ENCODE results near the gene DOHH. TPM values are rescaled to one million over a fixed set of nuclear protein-coding genes. Genes with fewer than 3 reads are reported as not detected.

The DOHH gene
- total and polyA plus RNA-seq, 2 experiments from 2014 or later = 15.0 to 20.4 TPM

DNA sequence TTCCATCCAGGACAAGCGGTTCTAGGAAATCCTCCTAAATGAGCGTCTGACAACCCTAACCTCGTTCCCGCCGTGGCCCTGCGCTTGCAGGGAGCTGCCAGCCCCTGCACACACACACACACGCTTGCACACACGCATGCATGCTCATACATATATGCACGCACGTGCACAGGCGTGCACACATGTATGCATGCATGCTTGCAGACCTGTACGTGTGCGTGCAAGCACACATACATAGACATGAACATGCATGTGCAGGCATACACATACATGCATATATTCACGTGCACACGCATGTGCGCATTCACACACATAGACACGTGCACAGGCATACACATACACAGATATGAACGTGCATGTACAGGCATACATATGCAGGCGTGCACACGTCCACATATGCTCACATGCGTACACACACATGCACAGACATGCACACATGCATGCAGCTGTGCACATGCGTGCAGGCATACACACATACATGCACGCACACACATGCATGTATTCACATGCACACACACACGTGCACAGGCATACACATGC, 55.7 kb downstream of the DOHH start:
- Histone ChIP-seq H3K4me1 (ENCODE audit: insufficient read depth) (no peaks in the 10 kb centered on the region), H3F3A (ENCODE audit: insufficient read depth) (peaks cover 1% of the 10 kb centered on the region; the same call in 1 of the 2 replicates), H4K20me1 (ENCODE audit: insufficient read depth) (no peaks in the 10 kb centered on the region), H3K4me3 (no peak overlapping the region), H3K9me2 (ENCODE audit: insufficient read depth) (no peaks in the 10 kb centered on the region), H2AFZ (no peak overlapping the region), H3K27me3 (replicated peaks; ENCODE audit: insufficient read depth) (no peaks in the 10 kb centered on the region), H3K9me3 (ENCODE audit: low read depth) (no peaks in the 10 kb centered on the region), H3K9ac (no peak overlapping the region), H3K4me2 (ENCODE audit: unreplicated experiment) (no peak overlapping the region), H3K36me3 (ENCODE audit: low read depth) (peaks cover 22% of the 10 kb centered on the region; the same call in 1 of the 2 replicates), H3K27ac (no peak overlapping the region), H3K79me2 (ENCODE audit: insufficient read depth) (peaks cover 93% of the 10 kb centered on the region)
- TF ChIP-seq EZH2phosphoT487 (IDR thresholded peaks at IDR 0.05; ENCODE audit: insufficient read depth, low read depth) (no peak), EZH2 (IDR thresholded peaks at IDR 0.05; ENCODE audit: insufficient read depth, poor library complexity, severe bottlenecking) (no peak)
- no peak for DNase-seq
- in situ Hi-C loops (cut with MboI) = no loop called here
- whole genome bisulfite sequencing, 2 experiments (ENCODE audit: low coverage in 1 of 2, low lambda C conversion rate in 2 of 2, missing lambda C conversion rate in 2 of 2) = 79 to 82% methylated on average over 24 of the region's 24 CpGs

DNA sequence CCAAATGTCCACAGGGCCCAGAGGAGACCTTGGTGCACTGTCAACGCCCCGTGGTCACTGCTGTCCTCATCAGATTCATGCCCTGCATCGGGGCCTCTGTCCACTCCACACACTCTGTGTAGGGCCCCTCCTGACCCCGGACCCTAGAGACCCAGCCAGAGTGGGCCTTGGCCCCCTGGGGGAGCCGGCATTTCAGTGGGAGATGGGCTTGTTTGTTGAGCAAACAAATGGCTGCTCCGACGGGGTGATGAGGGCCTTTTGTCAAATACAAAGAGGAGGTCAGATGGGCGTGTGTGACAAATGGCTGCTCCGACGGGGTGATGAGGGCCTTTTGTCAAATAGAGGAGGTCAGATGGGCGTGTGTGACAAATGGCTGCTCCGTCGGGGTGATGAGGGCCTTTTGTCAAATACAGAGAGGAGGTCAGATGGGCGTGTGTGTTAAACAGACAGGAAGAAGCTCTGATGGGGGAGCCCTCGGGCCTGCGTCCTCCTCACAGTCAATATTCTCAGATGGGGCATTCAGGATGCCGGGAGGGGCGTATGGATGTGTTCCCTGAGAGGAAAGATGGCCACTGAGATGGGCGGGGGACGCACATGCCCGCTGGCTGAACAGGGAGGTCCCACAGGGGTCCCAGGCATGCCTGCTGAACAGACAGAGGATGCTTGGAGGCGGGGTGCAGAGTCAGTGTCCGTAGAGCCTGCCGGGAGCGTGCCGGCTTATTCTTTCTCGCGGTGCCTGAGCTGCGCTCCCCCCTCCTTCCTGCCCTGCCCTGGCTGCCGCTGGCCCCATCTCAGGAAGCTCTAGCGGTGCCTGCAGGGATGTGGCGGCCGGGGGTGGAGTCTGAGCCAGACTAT, 56.4 kb downstream of the DOHH start:
- no peaks in the 10 kb centered on the region for H3K9me3 ChIP-seq (ENCODE audit: low read depth)
- peak; percentile 33 for DNase-seq
- no peak overlapping the region for H3K27ac ChIP-seq
- no peaks in the 10 kb centered on the region for H3K27me3 ChIP-seq (replicated peaks; ENCODE audit: insufficient read depth)
- H3K4me1 ChIP-seq (ENCODE audit: insufficient read depth) = no peaks in the 10 kb centered on the region
- TF ChIP-seq EZH2phosphoT487 (IDR thresholded peaks at IDR 0.05; ENCODE audit: insufficient read depth, low read depth) = no peak
- no peak for TF ChIP-seq EZH2 (IDR thresholded peaks at IDR 0.05; ENCODE audit: insufficient read depth, poor library complexity, severe bottlenecking)
- in situ Hi-C loops (cut with MboI) = no loop called here
- peaks cover 95% of the 10 kb centered on the region for H3K79me2 ChIP-seq (ENCODE audit: insufficient read depth)
- no peaks in the 10 kb centered on the region for H3F3A ChIP-seq (ENCODE audit: insufficient read depth)
- H3K4me2 ChIP-seq (ENCODE audit: unreplicated experiment) = no peak overlapping the region
- 49 to 52% methylated on average over 31 to 33 of the region's 33 CpGs for WGBS, 2 experiments (ENCODE audit: low coverage in 1 of 2, low lambda C conversion rate in 2 of 2, missing lambda C conversion rate in 2 of 2)
- H3K9ac ChIP-seq = no peak overlapping the region
- no peak overlapping the region for H2AFZ ChIP-seq
- H3K4me3 ChIP-seq = no peak overlapping the region
- no peaks in the 10 kb centered on the region for H4K20me1 ChIP-seq (ENCODE audit: insufficient read depth)
- no peaks in the 10 kb centered on the region for H3K9me2 ChIP-seq (ENCODE audit: insufficient read depth)
- H3K36me3 ChIP-seq (ENCODE audit: low read depth) = peaks cover 20% of the 10 kb centered on the region; the same call in 1 of the 2 replicates

DNA sequence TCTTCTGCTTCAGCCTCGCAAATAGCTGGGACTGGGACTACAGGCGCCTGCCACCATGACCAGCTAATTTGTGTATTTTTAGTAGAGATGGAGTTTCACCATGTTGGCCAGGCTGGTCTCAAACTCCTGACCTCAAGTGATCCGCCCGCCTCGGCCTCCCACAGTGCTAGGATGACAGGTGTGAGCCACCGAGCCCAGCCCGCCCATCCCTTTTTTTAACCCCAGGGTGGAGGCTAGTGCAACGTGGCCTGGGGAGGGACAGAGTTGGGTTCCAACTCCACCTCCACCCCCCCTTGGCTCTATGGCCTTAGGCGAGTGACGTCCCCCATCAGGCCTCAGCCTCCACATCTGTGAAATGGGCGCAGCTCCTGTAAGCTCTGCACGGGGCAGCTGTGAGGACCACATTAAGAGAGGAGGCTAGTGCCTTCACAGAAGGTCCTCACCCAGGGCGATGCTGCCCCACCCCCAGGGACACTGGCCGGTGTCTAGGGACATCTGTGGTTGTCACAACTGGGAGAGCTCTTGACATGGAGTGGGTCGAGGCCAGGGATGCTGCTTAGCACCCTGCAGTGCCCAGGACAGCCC, 57.9 kb downstream of the DOHH start:
- Histone ChIP-seq H3K4me1 (ENCODE audit: insufficient read depth) (no peaks in the 10 kb centered on the region), H2AFZ (no peak overlapping the region), H3K4me2 (ENCODE audit: unreplicated experiment) (no peak overlapping the region), H3K36me3 (ENCODE audit: low read depth) (peaks cover 21% of the 10 kb centered on the region), H3K79me2 (ENCODE audit: insufficient read depth) (peaks cover 92% of the 10 kb centered on the region), H3K9me3 (ENCODE audit: low read depth) (no peaks in the 10 kb centered on the region), H3K9me2 (ENCODE audit: insufficient read depth) (no peaks in the 10 kb centered on the region), H3F3A (ENCODE audit: insufficient read depth) (no peaks in the 10 kb centered on the region), H3K9ac (no peak overlapping the region), H4K20me1 (ENCODE audit: insufficient read depth) (no peaks in the 10 kb centered on the region), H3K4me3 (no peak overlapping the region), H3K27ac (no peak overlapping the region), H3K27me3 (replicated peaks; ENCODE audit: insufficient read depth) (no peaks in the 10 kb centered on the region)
- in situ Hi-C loops (cut with MboI) = no loop called here
- 86 to 92% methylated on average over 13 to 15 of the region's 15 CpGs for WGBS, 2 experiments (ENCODE audit: low coverage in 1 of 2, low lambda C conversion rate in 2 of 2, missing lambda C conversion rate in 2 of 2)
- TF ChIP-seq EZH2 (IDR thresholded peaks at IDR 0.05; ENCODE audit: insufficient read depth, poor library complexity, severe bottlenecking) = no peak
- TF ChIP-seq EZH2phosphoT487 (IDR thresholded peaks at IDR 0.05; ENCODE audit: insufficient read depth, low read depth) = no peak
- no peak for DNase-seq

DNA sequence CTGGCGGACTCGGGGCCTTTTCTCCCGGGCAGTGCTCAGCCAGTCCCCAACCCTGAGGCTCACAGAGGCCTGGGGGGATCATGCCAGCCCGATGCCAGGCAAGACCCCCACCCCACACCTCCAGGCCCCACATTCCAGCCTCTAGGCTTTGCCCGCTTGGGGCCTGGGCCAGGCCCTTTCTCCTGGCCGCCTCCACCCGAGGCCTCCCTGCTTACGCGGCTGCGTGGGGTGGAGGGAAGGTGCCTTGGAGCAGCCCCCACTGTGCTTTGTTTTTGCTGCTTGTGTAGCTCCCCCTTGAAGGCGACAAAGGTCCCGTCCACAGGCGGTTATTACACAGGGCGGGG, 58.5 kb downstream of the DOHH start:
- Histone ChIP-seq H3K4me2 (ENCODE audit: unreplicated experiment) (no peak overlapping the region), H3K27ac (no peak overlapping the region), H4K20me1 (ENCODE audit: insufficient read depth) (no peaks in the 10 kb centered on the region), H3K27me3 (replicated peaks; ENCODE audit: insufficient read depth) (no peaks in the 10 kb centered on the region), H3K4me3 (no peak overlapping the region), H3F3A (ENCODE audit: insufficient read depth) (0 out of 2 replicates have a peak, but pooled peaks cover under 1% of the 10 kb centered on the region), H3K4me1 (ENCODE audit: insufficient read depth) (no peaks in the 10 kb centered on the region), H3K79me2 (ENCODE audit: insufficient read depth) (peaks cover 88% of the 10 kb centered on the region), H3K36me3 (ENCODE audit: low read depth) (peaks cover 21% of the 10 kb centered on the region), H2AFZ (no peak overlapping the region), H3K9me3 (ENCODE audit: low read depth) (no peaks in the 10 kb centered on the region), H3K9me2 (ENCODE audit: insufficient read depth) (no peaks in the 10 kb centered on the region), H3K9ac (no peak overlapping the region)
- no peak for TF ChIP-seq EZH2phosphoT487 (IDR thresholded peaks at IDR 0.05; ENCODE audit: insufficient read depth, low read depth)
- in situ Hi-C loops (cut with MboI) = no loop called here
- no peak for DNase-seq
- 77 to 79% methylated on average over 11 to 14 of the region's 14 CpGs for WGBS, 2 experiments (ENCODE audit: low coverage in 1 of 2, low lambda C conversion rate in 2 of 2, missing lambda C conversion rate in 2 of 2)
